GM19351 (cell line): Measurements from ENCODE around the gene CEND1.
A peak's percentile ranks its signal among the peaks of the same experiment; 100 is the strongest.

Experiments used
- ATAC-seq: cut with Tn5 transposase; IDR thresholded peaks from one replicate; pipeline ENCODE4 v1.9.1; 2021; ENCODE audit warnings: mild to moderate bottlenecking, moderate library complexity; ENCODE audit not compliant: unreplicated experiment

The CEND1 gene

GRCh38 chr11:789943-790342 is at the start of gene CEND1:
Gene CEND1 (minus strand): TSS chr11:790090. CDS start chr11:788576, 1,514 bp downstream.
- no peak for ATAC-seq

GRCh38 chr11:839280-839623 is 49.4 kb upstream of the CEND1 start:
- ATAC-seq: no peak

- ATAC-seq: no peak
Observed at GRCh38 chr11:838441-839279, 48.8 kb upstream of the CEND1 start.

GRCh38 chr11:837990-838307 is 48.1 kb upstream of the CEND1 start:
- no peak for ATAC-seq

- no peak for ATAC-seq
Observed at GRCh38 chr11:837189-837989, 47.5 kb upstream of the CEND1 start.

GRCh38 chr11:836700-837099 is 46.8 kb upstream of the CEND1 start:
- ATAC-seq: no peak

- ATAC-seq: no peak
Observed at GRCh38 chr11:836274-836673, 46.4 kb upstream of the CEND1 start.

- ATAC-seq: no peak
Observed at GRCh38 chr11:834371-835316, 44.8 kb upstream of the CEND1 start.

GRCh38 chr11:833849-834311 is 44.0 kb upstream of the CEND1 start:
- ATAC-seq: no peak

- ATAC-seq: peak; percentile 25
Observed at GRCh38 chr11:833114-833791, 43.4 kb upstream of the CEND1 start.

- peak; percentile 38 for ATAC-seq
Observed at GRCh38 chr11:832529-833113, 42.7 kb upstream of the CEND1 start, which contains the start of gene CD151. Gene CD151 (plus strand): TSS chr11:832952. CDS start chr11:836070, 3,118 bp downstream.

GRCh38 chr11:831961-832528 is 42.2 kb upstream of the CEND1 start:
- ATAC-seq: no peak

GRCh38 chr11:831118-831864 is 41.4 kb upstream of the CEND1 start:
- ATAC-seq: no peak

- peak; percentile 44 for ATAC-seq
Observed at GRCh38 chr11:830295-831117, 40.6 kb upstream of the CEND1 start.

GRCh38 chr11:829847-830294 is 40.0 kb upstream of the CEND1 start:
- ATAC-seq: peak; percentile 4

GRCh38 chr11:829176-829846 is 39.4 kb upstream of the CEND1 start:
- ATAC-seq: no peak

GRCh38 chr11:828506-829175 is 38.8 kb upstream of the CEND1 start:
- ATAC-seq: no peak
